ENCODE data around the gene ZKSCAN5.
"Not testable (repeated sequence)": the region's sequence is repeated elsewhere in the genome, so short reads cannot be mapped to it uniquely, and the experiment has no call there.

The ZKSCAN5 gene

DNA sequence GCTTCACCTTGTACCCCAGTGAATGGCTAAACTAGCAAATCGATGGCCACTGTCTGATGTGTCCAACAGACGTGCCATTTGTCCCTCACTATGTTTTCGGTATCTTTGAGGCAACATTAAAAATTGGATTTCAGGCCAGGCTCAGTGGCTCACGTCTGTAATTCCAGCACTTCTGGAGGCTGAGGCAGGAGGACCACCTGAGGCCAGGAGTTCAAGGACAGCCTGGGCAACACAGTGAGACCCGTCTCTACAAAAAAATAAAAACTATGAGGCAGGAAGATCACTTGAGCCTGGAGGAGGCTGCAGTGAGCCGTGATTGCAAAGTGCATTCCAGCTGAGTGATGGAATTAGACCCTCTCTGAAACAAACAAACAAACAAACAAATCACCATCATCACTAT lies 39.5 kb downstream of the ZKSCAN5 start:
- TF ChIP-seq, protein P1, sequence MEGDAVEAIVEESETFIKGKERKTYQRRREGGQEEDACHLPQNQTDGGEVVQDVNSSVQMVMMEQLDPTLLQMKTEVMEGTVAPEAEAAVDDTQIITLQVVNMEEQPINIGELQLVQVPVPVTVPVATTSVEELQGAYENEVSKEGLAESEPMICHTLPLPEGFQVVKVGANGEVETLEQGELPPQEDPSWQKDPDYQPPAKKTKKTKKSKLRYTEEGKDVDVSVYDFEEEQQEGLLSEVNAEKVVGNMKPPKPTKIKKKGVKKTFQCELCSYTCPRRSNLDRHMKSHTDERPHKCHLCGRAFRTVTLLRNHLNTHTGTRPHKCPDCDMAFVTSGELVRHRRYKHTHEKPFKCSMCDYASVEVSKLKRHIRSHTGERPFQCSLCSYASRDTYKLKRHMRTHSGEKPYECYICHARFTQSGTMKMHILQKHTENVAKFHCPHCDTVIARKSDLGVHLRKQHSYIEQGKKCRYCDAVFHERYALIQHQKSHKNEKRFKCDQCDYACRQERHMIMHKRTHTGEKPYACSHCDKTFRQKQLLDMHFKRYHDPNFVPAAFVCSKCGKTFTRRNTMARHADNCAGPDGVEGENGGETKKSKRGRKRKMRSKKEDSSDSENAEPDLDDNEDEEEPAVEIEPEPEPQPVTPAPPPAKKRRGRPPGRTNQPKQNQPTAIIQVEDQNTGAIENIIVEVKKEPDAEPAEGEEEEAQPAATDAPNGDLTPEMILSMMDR (IDR thresholded peaks at IDR 0.05), result no peak
- H3K27me3 ChIP-seq, result no peaks in the 10 kb centered on the region
- H3K4me3 ChIP-seq (ENCODE audit: low read depth in 1 of 2, low read length in 1 of 2), result no peak overlapping the region
- peaks cover 11% of the 10 kb centered on the region for H3K36me3 ChIP-seq
- no peaks in the 10 kb centered on the region for H3K4me1 ChIP-seq (ENCODE audit: control insufficient read depth in 1 of 2, insufficient read depth in 1 of 2, low read depth in 1 of 2, low read length in 1 of 2)
- peaks cover 5% of the 10 kb centered on the region for H3K9me3 ChIP-seq
- no peak overlapping the region for H3K27ac ChIP-seq

DNA sequence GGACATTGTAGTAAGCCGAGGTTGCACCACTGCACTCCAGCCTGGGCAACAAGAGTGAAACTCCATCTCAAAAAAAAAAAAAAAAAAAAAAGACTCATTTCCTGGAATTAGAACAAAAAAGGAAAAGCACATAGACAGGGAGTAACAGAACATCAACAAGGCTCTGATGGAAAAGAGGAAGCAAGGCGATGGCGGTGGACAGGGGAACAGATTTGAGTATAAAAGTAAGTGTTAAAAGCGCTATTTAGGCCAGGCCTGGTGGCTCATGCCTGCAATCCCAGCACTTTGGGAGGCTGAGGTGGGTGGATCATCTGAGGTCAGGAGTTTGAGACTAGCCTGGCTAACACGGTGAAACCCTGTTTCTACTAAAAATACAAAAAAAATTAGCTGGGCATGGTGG lies 40.8 kb downstream of the ZKSCAN5 start:
- not testable (repeated sequence) for H3K27ac ChIP-seq; H3K4me1 ChIP-seq (ENCODE audit: control insufficient read depth in 1 of 2, insufficient read depth in 1 of 2, low read depth in 1 of 2, low read length in 1 of 2); H3K4me3 ChIP-seq (ENCODE audit: low read depth in 1 of 2, low read length in 1 of 2); H3K27me3 ChIP-seq; H3K9me3 ChIP-seq
- H3K36me3 ChIP-seq, result peaks cover 11% of the 10 kb centered on the region

DNA sequence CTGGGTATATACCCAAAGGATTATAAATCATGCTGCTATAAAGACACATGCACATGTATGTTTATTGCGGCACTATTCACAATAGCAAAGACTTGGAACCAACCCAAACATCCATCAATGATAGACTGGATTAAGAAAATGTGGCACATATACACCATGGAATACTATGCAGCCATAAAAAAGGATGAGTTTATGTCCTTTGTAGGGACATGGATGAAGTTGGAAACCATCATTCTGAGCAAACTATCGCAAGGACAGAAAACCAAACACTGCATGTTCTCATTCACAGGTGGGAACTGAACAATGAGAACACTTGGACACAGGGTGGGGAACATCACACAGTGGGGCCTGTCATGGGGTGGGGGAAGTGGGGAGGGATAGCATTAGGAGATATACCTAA lies 45.1 kb downstream of the ZKSCAN5 start:
- not testable (repeated sequence) for H3K4me3 ChIP-seq (ENCODE audit: low read depth in 1 of 2, low read length in 1 of 2); H3K9me3 ChIP-seq; H3K27ac ChIP-seq; H3K27me3 ChIP-seq
- Histone ChIP-seq H3K4me1 (ENCODE audit: control insufficient read depth in 1 of 2, insufficient read depth in 1 of 2, low read depth in 1 of 2, low read length in 1 of 2) (peaks cover 11 to 12% of the 10 kb centered on the region in 2 experiments), H3K36me3 (peaks cover 15% of the 10 kb centered on the region)

DNA sequence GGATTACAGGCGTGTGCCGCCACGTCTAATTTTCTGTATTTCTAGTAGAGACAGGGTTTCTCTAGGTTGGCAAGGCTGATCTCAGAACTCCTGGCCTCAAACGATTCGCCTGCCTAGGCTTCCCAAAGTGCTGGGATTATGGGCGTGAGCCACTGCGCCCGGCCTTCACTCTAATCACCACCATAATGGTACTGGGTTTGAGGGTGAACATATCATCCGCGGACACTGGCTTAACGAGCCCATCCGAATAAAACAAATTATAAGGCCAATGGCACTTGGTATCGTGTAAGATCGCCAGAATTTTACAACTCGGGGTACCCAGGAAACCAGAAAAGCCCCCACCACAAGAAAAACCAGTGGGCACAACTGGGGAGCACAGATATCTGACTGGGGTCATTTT lies 46.9 kb downstream of the ZKSCAN5 start:
- Histone ChIP-seq H3K27ac (peak overlapping the region; percentile 73), H3K4me1 (ENCODE audit: control insufficient read depth in 1 of 2, insufficient read depth in 1 of 2, low read depth in 1 of 2, low read length in 1 of 2) (peaks cover 11 to 12% of the 10 kb centered on the region in 2 experiments), H3K4me3 (ENCODE audit: low read depth in 1 of 2, low read length in 1 of 2) (peak overlapping the region; percentile 86 to 92), H3K27me3 (no peaks in the 10 kb centered on the region), H3K36me3 (peaks cover 18% of the 10 kb centered on the region), H3K9me3 (no peaks in the 10 kb centered on the region)
- TF ChIP-seq, protein P1 (IDR thresholded peaks at IDR 0.05), result no peak

DNA sequence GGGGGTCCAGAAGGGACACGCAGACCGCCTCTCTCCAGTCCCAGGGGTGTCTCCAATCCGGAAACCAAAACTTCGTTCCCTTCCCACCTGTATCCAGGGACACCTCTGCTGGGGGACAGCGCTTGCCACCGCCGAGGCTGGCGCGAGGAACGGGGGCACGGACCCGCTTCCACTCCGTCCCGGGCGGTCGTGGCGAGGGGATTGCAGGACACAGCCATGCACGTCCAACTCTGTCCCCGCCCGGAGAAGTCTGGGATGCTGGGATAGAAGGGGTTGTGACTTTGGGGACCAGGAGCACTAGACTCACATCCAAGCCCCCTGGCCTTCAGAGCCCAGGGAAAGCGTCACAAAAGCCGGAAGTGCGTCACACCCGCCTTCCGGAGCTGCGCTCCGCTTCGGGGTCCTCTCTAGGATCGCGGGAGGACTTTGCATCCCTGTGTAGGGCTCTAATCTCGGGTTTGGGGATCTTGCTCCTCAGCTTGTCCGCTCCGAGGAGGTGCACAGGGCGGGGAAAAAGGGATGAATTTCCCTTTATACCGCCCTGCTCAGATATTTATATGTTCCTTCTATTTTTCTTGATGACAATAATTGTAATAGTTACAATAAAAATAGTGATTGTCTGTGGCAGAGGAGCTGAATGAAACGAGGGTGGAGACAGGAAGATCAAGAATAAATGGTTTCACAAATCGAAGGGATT lies 47.5 kb downstream of the ZKSCAN5 start, which contains the start of gene FAM200A:
TSS of gene FAM200A (minus strand) at position 348 of the 697 bp plus-strand sequence. CDS start 3,707 bp downstream, outside the sequence.
- TF ChIP-seq, protein P1 (IDR thresholded peaks at IDR 0.05), result no peak
- H3K36me3 ChIP-seq, result peaks cover 18% of the 10 kb centered on the region
- peaks cover 13 to 14% of the 10 kb centered on the region in 2 experiments for H3K4me1 ChIP-seq (ENCODE audit: control insufficient read depth in 1 of 2, insufficient read depth in 1 of 2, low read depth in 1 of 2, low read length in 1 of 2)
- peak within 1 kb of the TSS; percentile 73 for H3K27ac ChIP-seq
- peak within 1 kb of the TSS; percentile 86 to 92 for H3K4me3 ChIP-seq (ENCODE audit: low read depth in 1 of 2, low read length in 1 of 2)
- no peaks in the 10 kb centered on the region for H3K9me3 ChIP-seq
- no peaks in the 10 kb centered on the region for H3K27me3 ChIP-seq

DNA sequence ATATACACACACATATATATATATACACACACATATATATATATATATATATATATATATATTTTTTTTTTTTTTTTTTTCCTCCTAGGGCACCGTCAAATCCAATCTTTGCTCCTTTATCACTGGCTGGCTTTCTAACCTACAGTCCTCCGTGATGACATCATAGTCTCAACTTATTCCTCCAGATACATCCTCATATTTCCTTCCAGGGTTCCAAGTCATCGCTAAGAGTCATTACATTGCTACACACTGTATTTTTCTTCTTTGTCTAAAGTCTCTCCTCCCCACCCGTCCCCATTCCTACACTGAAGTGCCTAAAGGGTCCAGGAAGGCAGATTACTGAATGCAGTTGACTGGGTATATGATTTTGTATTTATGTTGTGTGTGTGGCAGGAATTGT lies 48.6 kb downstream of the ZKSCAN5 start:
- peaks cover 24 to 25% of the 10 kb centered on the region in 2 experiments for H3K4me1 ChIP-seq (ENCODE audit: control insufficient read depth in 1 of 2, insufficient read depth in 1 of 2, low read depth in 1 of 2, low read length in 1 of 2)
- H3K9me3 ChIP-seq, result no peaks in the 10 kb centered on the region
- TF ChIP-seq, protein P1 (IDR thresholded peaks at IDR 0.05), result no peak
- no peak overlapping the region for H3K4me3 ChIP-seq (ENCODE audit: low read depth in 1 of 2, low read length in 1 of 2)
- H3K27me3 ChIP-seq, result no peaks in the 10 kb centered on the region
- peaks cover 11% of the 10 kb centered on the region for H3K36me3 ChIP-seq
- H3K27ac ChIP-seq, result no peak overlapping the region
